ENCODE results near the gene ADAD2.
A peak's percentile ranks its signal among the peaks of the same experiment; 100 is the strongest.
"Not testable (repeated sequence)": the region's sequence is repeated elsewhere in the genome, so short reads cannot be mapped to it uniquely, and the experiment has no call there.

The ADAD2 gene

GRCh38 chr16:84196727-84197394 is 5.9 kb downstream of the ADAD2 start:
- DNase-seq: no peak

- no peak for DNase-seq
These were observed 6.6 kb downstream of the ADAD2 start for GRCh38 chr16:84197466-84198128.

- no peak for DNase-seq
These were observed 7.4 kb downstream of the ADAD2 start for GRCh38 chr16:84198401-84198800.

- DNase-seq: no peak
These were observed 8.1 kb downstream of the ADAD2 start for GRCh38 chr16:84199097-84199496.

GRCh38 chr16:84199861-84200260 is 8.9 kb downstream of the ADAD2 start:
- no peak for DNase-seq

- DNase-seq: not testable (repeated sequence)
These were observed 13.6 kb downstream of the ADAD2 start for GRCh38 chr16:84204551-84204950.

GRCh38 chr16:84205123-84205522 is 14.2 kb downstream of the ADAD2 start:
- not testable (repeated sequence) for DNase-seq

GRCh38 chr16:84205976-84206691 is 15.2 kb downstream of the ADAD2 start:
- DNase-seq: no peak

- DNase-seq: no peak
These were observed 16.3 kb downstream of the ADAD2 start for GRCh38 chr16:84207251-84207650.

GRCh38 chr16:84207879-84208278 is 16.9 kb downstream of the ADAD2 start:
- DNase-seq: peak; percentile 0

GRCh38 chr16:84209989-84210388 is 19.0 kb downstream of the ADAD2 start:
- DNase-seq: no peak

GRCh38 chr16:84212154-84212553 is 21.2 kb downstream of the ADAD2 start:
- DNase-seq: no peak

GRCh38 chr16:84212631-84213030 is 21.7 kb downstream of the ADAD2 start:
- no peak for DNase-seq

- no peak for DNase-seq
These were observed 23.6 kb downstream of the ADAD2 start for GRCh38 chr16:84214451-84215066.

GRCh38 chr16:84215531-84215930 is 24.6 kb downstream of the ADAD2 start:
- no peak for DNase-seq

GRCh38 chr16:84216144-84216543 is 25.2 kb downstream of the ADAD2 start:
- DNase-seq: not testable (repeated sequence)

- DNase-seq: no peak
These were observed 27.3 kb downstream of the ADAD2 start for GRCh38 chr16:84218176-84218823.

- DNase-seq: no peak
These were observed 28.0 kb downstream of the ADAD2 start for GRCh38 chr16:84218956-84219355.

GRCh38 chr16:84220851-84221250 is 29.9 kb downstream of the ADAD2 start:
- no peak for DNase-seq

- DNase-seq: no peak
These were observed 32.5 kb downstream of the ADAD2 start for GRCh38 chr16:84223456-84223855.

GRCh38 chr16:84224554-84224953 is 33.6 kb downstream of the ADAD2 start:
- DNase-seq: no peak

- no peak for DNase-seq
These were observed 34.2 kb downstream of the ADAD2 start for GRCh38 chr16:84225126-84225525.

- DNase-seq: no peak
These were observed 34.6 kb downstream of the ADAD2 start for GRCh38 chr16:84225571-84225970.
